Epithelial cell of prostate (primary cell): ENCODE data around the gene AMOTL1.
"Not testable (repeated sequence)": the region's sequence is repeated elsewhere in the genome, so short reads cannot be mapped to it uniquely, and the experiment has no call there.

Source experiments
- DNase-seq: peaks from one replicate; pipeline ENCODE4 v3.0.0-alpha.2; 2011; ENCODE audit warnings: low read depth, low spot score
- H3K27ac ChIP-seq: fragments of 450-650 bp; 2 replicates; pipeline ENCODE4 v1.5.1; 2017; ENCODE audit warnings: mild to moderate bottlenecking

The AMOTL1 gene

DNA sequence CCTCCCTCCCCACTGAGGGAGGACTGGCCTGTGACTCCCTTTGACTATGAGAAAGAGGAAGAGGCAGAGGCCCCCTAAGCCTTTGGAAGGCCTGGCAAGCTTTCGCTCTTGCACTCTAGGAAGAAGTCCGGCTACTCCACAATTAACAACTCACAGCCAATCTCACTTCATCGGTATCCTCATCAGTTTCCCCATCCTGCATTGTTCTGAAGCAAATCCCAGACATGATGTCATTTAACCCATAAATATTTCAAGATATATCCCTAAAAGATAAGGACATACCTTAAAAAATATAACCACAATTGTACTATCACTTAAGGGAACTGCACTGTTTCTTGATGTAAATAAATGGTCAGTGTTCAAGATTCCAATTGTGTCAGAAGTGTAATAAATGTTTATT, 142.1 kb downstream of the AMOTL1 start:
- DNase-seq: no peak
- no peak overlapping the region for H3K27ac ChIP-seq

DNA sequence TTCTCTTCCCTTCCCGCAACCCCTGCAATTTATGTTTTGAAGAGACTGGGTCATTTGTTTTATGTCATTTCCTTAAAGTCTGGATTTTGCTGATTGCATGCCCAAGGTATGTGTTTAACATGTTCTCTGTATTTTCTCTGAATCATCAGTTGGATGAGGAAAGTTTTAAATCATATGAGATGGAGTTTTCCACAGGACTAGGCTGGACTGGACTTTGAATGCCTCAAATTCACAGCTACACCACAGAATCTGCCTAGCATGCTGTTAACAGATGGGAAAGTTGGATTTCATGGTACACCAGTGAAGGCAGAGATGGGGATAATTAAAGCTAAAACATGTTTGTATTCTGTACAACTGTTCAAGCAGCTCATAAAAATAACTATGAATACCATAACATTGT, 142.6 kb downstream of the AMOTL1 start:
- no peak overlapping the region for H3K27ac ChIP-seq
- DNase-seq: no peak

DNA sequence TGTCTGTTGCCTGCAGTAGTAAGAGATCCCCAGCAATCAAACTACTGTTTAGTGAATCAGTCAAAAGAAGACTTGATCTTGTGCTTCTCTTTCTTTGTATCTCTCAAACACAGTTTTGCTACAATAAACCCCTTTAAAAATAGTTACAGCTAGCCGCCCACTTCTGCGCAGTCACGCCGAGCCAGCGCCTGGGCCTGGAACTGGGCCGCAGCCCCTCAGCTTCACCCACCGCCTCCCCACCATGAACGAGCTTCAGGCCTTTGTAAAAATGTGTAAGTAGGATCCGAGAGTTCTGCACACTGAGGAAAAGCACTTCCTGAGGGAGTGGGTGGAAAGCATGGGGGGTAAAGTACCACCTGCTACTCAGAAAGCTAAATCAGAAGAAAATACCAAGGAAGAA, 144.7 kb downstream of the AMOTL1 start:
- no peak for DNase-seq
- no peak overlapping the region for H3K27ac ChIP-seq

DNA sequence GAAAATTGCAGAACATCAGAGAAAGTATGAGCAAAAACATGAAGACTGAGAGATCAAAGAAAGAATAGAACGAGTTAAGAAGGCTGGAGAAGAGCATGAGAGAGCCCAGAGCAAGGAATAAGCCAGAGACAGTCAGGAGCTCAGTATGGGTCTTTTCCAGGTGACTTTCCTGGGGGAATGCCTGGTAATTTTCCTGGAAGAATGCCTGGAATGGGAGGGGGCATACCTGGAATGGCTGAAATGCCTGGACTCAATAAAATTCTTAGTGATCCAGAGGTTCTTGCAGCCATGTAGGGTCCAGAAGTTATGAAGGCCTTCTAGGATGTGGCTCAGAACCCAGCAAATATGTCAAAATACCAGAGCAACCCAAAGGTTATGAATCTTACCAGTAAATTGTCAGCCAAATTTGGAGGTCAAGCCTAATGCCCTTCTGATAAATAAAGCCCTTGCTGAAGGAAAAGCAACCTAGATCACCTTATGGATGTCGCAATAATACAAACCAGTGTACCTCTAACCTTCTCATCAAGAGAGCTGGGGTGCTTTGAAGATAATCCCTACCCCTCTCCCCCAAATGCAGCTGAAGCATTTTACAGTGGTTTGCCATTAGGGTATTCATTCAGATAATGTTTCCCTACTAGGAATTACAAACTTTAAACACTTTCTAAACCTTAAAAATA, 145.7 kb downstream of the AMOTL1 start:
- DNase-seq, H3K27ac ChIP-seq: not testable (repeated sequence)

DNA sequence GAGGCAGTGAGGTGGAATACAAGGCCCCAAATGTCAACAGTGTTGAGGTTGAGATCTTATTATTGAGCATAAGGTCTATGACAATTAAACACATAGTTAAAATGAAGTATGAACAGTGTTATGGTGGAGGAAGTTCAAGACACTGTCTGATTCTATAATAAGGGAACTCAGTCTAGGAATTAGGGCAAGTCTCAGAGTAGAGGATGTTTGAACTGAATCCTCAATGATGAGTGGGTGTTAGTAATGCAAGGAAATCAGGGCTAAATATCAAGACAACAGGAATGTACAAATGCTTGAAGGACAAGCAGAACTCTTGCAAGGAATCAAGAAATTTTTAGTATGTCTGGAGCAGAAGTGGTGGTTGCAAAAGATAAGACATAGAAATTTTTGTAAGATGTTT, 152.2 kb downstream of the AMOTL1 start:
- H3K27ac ChIP-seq: no peak overlapping the region
- DNase-seq: no peak

DNA sequence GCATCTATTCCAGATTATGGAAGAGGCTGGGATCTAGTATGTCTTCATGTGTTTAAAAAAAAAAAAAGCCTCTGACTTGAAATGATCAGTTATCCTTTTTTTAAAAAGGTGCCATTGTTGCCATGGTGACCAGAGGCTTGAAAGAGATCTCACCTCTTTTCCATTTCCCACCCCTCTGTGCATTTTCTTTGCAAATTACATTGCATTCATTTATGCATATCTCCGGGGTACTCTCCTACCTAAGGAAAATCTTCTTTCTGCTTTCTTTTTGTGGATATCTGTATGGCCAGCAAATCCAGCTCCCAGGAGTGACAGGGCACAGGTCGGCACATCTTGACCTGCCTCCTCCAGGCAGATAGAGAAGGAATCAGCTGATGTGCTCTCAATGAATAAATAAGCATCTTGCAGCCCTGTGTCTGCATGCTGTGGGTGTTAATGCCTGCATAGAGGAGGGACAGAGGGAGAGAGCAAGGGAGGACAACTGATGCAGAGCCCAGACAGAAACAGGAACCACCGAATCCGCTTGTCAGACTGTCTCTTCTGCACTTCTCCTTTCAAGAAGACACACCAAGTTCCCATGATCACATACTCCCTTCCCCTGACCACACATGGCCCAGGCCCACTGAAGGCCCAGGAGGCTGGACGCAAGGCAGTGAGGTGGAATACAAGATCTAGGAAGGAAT, 154.3 kb downstream of the AMOTL1 start:
- DNase-seq: no peak
- no peak overlapping the region for H3K27ac ChIP-seq

DNA sequence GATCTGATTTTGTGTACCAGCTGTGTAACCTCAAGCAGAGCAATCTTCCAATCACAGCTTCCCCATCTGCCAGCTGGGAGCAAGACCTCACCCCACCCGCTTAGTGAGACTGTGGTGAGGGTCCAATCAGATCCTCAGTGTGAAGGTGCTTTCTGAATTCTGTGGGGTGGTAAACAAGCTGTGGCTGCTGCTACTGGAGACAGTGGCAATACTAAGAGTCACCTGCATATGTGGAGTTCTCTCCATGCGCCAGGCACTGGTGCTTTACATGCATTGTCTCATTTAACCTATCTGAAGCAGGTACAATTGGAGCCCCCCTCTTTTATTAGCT, 154.8 kb downstream of the AMOTL1 start:
- no peak overlapping the region for H3K27ac ChIP-seq
- no peak for DNase-seq

DNA sequence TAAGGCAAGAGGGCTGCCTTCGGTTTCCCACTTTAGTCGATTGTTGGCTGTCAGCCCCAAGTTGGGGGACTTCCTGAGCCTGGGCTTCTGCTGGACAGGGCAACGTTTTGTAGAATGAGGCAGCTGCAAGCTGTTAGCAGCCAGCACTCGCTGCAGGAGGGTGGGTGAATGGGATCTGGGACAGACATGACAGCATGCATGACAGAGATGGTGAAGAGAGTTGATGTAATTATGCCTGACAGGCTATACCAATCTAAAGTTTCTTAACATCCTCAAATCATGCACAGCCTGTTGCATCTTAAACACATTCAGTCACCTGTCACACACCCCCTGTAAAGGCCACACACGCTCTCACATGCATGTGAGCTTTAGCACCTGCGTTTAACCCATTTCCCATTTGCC, 156.0 kb downstream of the AMOTL1 start:
- no peak overlapping the region for H3K27ac ChIP-seq
- no peak for DNase-seq

DNA sequence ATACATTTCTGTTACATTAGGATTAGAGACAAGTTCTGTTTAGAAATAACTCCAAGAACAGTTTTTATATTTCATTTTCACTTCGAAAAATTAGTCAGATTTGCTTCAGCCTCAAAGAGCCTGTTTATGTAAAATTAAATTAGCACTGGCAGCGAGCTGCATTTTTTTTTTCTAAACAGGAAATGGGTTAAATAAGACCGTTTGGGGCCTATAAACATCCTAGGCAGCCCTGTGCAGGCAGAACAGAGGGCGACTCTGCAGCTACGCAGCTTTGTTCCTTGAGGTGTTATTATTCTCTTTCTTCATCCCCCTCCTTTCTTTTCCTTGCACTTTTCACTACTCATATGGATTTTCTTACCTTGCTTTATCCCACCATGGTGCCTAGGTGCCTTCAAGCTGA, 156.5 kb downstream of the AMOTL1 start:
- DNase-seq: no peak
- H3K27ac ChIP-seq: no peak overlapping the region

DNA sequence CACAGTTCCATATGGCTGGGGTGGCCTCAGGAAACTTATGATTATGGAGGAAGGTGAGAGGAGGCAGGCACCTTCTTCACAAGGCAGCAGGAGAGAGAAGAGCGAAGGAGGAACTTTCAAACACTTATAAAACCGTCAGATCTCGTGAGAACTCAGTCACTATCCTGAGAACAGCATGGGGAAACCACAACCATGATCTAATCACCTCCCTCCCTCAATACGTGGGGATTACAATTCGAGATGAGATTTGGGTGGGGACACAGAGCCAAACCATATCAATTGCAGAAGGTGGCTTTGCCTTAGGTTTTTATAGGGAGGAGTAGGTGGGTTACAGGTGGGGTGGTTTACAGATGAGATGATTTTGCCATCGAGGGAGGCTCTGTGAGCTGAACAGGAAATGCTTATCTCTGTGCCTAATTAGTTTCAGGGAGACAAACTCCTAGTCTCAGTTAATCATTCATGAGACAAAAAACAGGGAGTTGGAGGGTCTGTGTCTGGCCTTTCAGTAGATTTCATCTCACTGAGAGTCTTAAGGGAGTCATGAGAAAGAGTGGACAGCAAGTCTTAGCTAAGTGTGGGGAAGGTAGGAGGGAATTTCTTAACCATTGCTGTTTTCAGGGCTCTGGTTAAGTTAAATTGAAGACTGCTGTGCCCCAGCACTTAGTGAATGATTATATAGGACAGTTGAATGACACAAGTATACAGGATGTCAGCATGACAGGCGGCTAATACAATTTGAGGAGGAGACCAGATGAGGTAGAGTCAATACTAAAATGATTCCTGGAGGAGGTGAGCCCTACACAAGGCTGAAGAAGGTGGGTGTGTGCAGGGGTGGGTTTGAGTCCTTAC, 157.5 kb downstream of the AMOTL1 start:
- H3K27ac ChIP-seq: no peak overlapping the region
- no peak for DNase-seq

DNA sequence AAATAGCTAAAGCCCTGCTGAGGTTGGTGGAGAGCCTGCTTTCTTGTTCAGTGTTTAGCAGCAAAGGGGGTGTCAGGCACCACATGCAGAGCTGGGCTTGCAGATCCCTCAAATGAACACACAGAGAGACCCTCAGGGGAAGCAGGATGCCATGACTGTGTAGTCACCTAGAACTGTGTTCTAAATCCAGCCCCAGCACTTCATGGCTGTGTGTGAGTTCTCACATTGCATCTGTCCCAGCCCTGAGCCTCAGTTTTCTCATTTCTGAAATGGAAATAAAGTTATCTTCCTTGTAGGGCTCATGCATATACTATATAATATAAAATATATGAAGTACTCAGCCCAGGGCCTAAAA, 158.1 kb downstream of the AMOTL1 start:
- no peak for DNase-seq
- no peak overlapping the region for H3K27ac ChIP-seq
